Chondrocyte (in vitro differentiated cells): ENCODE measurements around the gene CYTH3. TPM values are rescaled to one million over a fixed set of nuclear protein-coding genes. Genes with fewer than 3 reads are reported as not detected.
A peak's percentile ranks its signal among the peaks of the same experiment; 100 is the strongest.

Experiments used
- DNase-seq: peaks from one replicate; pipeline ENCODE4 v3.0.0; 2021; ENCODE audit warnings: mixed read lengths, low spot score
- H3K27ac Mint-ChIP-seq: one replicate; pipeline ENCODE4 v1.8.0; 2021; ENCODE audit warnings: mild to moderate bottlenecking, moderate library complexity, mixed read lengths; ENCODE audit not compliant: unreplicated experiment
- H3K27me3 Mint-ChIP-seq: 2 replicates; pipeline ENCODE4 v1.8.0; 2021; ENCODE audit warnings: low read depth, mixed read lengths
- H3K36me3 Mint-ChIP-seq: 2 replicates; pipeline ENCODE4 v1.8.0; 2021; ENCODE audit warnings: low read depth, mixed read lengths
- H3K4me1 Mint-ChIP-seq: 2 replicates; pipeline ENCODE4 v1.8.0; 2021; ENCODE audit warnings: low read depth, mild to moderate bottlenecking, mixed read lengths
- H3K4me3 Mint-ChIP-seq: one replicate; pipeline ENCODE4 v1.8.0; 2021; ENCODE audit warnings: mild to moderate bottlenecking, moderate library complexity, mixed read lengths; ENCODE audit not compliant: unreplicated experiment
- H3K9me3 Mint-ChIP-seq: 2 replicates; pipeline ENCODE4 v1.8.0; 2021; ENCODE audit warnings: low read depth, mixed read lengths
- CTCF ChIP-seq: fragments of 200-600 bp; sonication (generic); IDR thresholded peaks from 2 replicates; pipeline ENCODE4 v1.5.0; 2021; ENCODE audit warnings: antibody characterized with exemption, mild to moderate bottlenecking, moderate library complexity
- total RNA-seq: library from RNA; stranded (reverse); gene quantifications from 3 replicates; pipeline ENCODE4 v1.2.1, GENCODE V29; 2021

Gene CYTH3
- total RNA-seq, 1 donor from 2014 or later, result 58.4 TPM

- no peak overlapping the region for H3K27ac Mint-ChIP-seq
- no peak for TF ChIP-seq CTCF
- no peaks in the 10 kb centered on the region for H3K27me3 Mint-ChIP-seq
- no peak overlapping the region for H3K4me3 Mint-ChIP-seq
- peaks cover 19% of the 10 kb centered on the region for H3K36me3 Mint-ChIP-seq
- DNase-seq, result no peak
- H3K4me1 Mint-ChIP-seq, result peaks cover 8% of the 10 kb centered on the region
- H3K9me3 Mint-ChIP-seq, result no peaks in the 10 kb centered on the region
Observed at GRCh38 chr7:6157685-6158423, 114.6 kb downstream of the CYTH3 start.

GRCh38 chr7:6156734-6157133 is 115.7 kb downstream of the CYTH3 start:
- TF ChIP-seq CTCF, result no peak
- DNase-seq, result no peak
- Mint-ChIP-seq H3K27ac (no peak overlapping the region), H3K27me3 (no peaks in the 10 kb centered on the region), H3K9me3 (no peaks in the 10 kb centered on the region), H3K4me1 (peaks cover 8% of the 10 kb centered on the region), H3K4me3 (no peak overlapping the region), H3K36me3 (peaks cover 21% of the 10 kb centered on the region)

- DNase-seq, result no peak
- peak; percentile 11 for TF ChIP-seq CTCF
- Mint-ChIP-seq H3K27me3 (no peaks in the 10 kb centered on the region), H3K27ac (no peak overlapping the region), H3K9me3 (no peaks in the 10 kb centered on the region), H3K4me3 (no peak overlapping the region), H3K36me3 (peaks cover 24% of the 10 kb centered on the region), H3K4me1 (peaks cover 7% of the 10 kb centered on the region)
Observed at GRCh38 chr7:6155596-6155995, 116.8 kb downstream of the CYTH3 start.

GRCh38 chr7:6154542-6155404 is 117.7 kb downstream of the CYTH3 start:
- H3K4me1 Mint-ChIP-seq, result no peaks in the 10 kb centered on the region
- no peaks in the 10 kb centered on the region for H3K27me3 Mint-ChIP-seq
- no peak overlapping the region for H3K4me3 Mint-ChIP-seq
- DNase-seq, result peak; percentile 95
- no peak overlapping the region for H3K27ac Mint-ChIP-seq
- H3K9me3 Mint-ChIP-seq, result no peaks in the 10 kb centered on the region
- no peak for TF ChIP-seq CTCF
- peaks cover 28% of the 10 kb centered on the region for H3K36me3 Mint-ChIP-seq

GRCh38 chr7:6153646-6154541 is 118.5 kb downstream of the CYTH3 start:
- DNase-seq, result no peak
- Mint-ChIP-seq H3K4me3 (no peak overlapping the region), H3K4me1 (no peaks in the 10 kb centered on the region), H3K9me3 (no peaks in the 10 kb centered on the region), H3K36me3 (peaks cover 32% of the 10 kb centered on the region), H3K27me3 (no peaks in the 10 kb centered on the region), H3K27ac (no peak overlapping the region)
- no peak for TF ChIP-seq CTCF
